ENCODE data around the gene ANKRD44.

The ANKRD44 gene

DNA sequence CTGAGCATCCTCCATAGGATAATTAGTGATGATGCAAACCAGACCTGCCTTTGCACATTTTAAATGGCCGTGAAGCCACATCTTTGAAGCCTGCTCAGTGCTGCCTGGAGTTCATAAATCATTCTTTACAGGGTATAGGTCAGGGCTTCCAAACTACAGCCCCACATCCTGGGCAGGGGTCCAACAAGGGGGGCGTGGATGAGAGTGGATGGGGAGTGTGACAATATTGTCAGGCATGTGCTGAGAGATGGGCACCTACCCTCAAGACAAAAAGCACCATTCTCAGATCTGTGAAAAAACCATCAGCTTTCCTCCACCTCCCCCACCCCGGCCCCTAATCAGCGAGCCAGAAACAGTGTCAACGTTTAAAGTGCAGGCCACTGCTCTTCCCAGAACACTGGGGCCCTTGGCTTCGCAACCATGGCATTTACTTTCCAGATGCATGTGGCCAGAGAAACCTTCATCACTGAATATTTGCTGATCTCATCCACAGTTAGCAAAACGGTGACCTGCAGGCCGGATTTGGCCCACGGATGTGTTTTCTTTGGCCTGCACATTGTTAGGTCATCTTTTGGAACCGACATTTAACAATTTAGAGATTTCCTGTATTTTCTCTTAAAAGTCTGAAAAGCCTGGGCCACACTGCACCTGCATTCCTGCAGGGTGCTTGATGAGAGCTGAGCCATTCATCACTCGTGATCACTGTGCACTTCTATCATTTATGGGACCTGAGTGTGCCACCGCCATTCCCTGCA lies 130.7 kb downstream of the ANKRD44 start:
- DNase-seq (ENCODE audit: low read depth), result peak; percentile 79

DNA sequence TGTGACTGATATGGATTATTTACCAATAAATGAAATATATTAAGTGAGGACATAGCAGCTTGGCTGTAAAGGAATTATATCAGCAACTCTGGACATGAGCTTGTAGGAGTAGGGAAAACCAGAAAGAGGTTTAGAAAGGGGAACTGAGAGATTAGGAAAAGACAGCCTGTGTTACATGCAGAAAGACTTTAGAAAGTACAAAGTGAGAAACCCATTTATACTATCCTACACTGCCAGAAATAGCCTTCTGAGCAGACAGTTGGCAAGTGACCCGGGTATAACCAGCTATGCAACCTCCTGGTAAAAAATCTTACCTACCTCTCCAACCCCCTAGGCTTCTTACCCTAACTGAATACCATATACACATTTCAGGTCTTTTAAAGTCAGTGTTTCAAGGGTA lies 134.1 kb downstream of the ANKRD44 start:
- DNase-seq (ENCODE audit: low read depth), result no peak

DNA sequence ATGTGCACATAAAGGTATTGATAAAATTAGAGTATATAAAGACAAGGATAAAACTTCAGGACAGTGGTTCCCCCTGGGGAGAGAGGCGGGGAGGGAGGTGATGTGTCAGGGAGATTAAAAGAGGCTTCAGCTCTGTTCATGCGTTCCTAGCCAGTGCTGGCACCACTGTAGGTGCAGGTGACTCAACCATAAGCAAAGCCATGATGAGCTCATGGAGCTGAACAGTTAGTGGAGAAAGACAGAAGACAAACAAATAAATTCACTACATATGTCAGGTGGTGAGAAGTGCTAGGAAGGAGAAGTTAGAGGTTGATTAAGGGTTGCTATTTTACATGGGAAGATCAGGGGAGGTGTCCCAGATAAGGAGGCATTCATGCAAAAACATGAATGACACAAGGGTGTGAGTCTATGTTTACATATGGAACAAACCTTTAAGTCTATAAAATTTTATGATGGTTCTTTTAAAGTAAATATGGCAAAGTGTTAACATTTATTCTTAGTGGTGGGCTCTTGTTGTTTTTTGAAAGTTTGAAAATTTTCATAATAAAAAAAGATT lies 136.0 kb downstream of the ANKRD44 start:
- DNase-seq (ENCODE audit: low read depth), result no peak

DNA sequence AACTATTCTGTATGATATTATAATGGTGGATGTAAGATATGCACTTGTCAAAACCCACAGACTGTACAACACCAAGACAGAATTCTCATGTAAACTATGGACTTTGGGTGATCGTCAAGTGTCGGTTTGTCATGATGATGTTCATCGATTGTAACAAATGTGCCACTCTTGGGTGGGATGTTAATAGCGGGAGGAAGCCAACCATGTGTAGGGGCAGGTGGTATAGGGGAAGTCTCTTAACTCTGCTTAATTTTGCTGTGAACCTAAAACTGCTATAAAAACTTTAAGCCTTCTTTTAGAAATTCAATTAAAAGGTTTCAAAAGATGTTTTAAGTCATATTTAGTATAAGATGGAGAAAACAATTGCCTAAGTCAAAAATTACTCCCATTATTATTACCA lies 139.0 kb downstream of the ANKRD44 start:
- no peak for DNase-seq (ENCODE audit: low read depth)

DNA sequence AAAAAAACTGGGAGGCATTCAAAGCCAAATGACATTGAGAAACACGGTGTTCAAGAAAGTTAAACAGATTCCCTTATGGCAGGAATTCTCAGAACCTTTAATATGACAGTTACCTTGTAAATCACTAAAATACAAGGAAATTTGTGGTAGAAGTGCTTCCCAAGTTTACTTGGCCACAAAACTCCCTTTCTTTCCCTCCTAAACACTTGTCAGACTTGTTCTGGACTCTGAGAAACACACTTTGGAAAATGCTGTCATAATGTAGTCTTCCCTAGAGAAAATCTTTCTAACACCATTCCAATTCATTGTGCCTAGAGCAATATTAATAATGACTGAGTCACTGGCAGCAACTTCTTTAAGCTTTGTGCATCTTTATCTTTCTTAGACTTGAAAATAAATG lies 140.4 kb downstream of the ANKRD44 start:
- DNase-seq (ENCODE audit: low read depth), result no peak

DNA sequence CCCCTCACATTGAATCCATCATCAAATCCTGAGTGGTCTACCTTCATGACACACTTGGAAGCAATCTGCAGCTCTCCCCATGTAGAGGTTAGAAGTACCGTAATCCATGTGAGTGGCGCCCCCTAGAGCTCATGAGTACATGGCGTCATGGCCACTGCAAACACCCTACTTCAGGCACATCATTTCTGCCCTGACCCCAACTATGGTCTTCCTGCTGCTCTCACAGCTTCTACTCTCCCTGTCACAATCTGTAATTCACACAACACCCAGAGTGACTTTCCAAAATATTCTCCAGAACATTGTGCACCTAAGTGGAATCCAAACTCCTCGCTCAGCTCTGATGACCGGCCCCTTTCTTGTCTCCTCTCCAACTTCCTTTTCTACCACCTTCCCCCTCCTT lies 141.9 kb downstream of the ANKRD44 start:
- peak; percentile 48 for DNase-seq (ENCODE audit: low read depth)

DNA sequence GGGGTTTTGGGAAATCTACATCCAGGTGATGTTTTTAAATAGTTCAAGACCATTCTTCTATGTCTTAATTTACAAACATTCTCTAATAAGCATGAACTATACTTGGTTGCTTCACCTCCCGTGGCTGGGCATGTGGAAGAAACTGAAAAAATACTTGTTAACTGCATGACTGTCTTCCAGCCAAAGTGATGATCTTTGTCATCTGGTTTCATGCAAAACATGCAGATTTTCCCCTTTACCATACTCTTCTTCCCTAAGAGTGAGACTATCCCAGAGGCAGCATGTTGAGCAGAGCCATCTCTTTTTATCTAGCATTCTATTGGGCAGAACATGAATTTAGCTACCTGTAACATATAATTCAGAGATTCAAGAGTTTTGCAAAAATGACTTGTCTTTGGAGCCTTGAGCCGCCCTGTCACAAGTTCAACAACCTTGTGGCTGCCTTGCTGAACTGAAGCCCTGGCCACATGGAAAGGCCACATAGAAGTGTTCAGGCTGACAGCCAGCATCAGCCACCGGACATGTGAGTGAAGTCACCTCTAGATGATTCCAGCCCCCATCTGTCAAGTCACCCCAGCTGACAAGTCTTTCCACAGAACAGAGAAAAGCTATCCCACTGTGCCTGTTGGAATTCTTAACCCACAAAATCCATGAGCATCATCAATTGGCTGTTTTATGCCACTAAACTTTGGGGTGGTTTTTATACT lies 142.8 kb downstream of the ANKRD44 start:
- DNase-seq (ENCODE audit: low read depth), result no peak

DNA sequence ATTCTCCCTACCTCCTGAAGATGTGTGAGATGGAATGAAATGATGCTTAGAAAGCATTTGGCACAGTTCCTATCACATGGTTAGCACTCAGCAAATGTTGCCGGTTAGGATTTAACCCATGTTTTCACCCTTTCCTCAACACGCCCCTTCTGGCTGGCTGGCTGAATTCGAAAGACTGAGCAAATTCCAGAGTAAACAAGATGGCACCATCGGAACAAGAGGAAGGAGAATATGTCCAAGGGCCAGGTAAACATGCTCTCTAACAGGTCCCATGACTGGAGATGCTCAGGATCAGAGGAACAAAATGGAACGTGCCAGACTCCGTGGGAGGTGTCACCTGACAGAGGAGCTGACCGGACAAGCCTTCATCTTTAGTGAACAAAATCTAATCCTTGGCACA lies 145.6 kb downstream of the ANKRD44 start:
- DNase-seq (ENCODE audit: low read depth), result no peak

DNA sequence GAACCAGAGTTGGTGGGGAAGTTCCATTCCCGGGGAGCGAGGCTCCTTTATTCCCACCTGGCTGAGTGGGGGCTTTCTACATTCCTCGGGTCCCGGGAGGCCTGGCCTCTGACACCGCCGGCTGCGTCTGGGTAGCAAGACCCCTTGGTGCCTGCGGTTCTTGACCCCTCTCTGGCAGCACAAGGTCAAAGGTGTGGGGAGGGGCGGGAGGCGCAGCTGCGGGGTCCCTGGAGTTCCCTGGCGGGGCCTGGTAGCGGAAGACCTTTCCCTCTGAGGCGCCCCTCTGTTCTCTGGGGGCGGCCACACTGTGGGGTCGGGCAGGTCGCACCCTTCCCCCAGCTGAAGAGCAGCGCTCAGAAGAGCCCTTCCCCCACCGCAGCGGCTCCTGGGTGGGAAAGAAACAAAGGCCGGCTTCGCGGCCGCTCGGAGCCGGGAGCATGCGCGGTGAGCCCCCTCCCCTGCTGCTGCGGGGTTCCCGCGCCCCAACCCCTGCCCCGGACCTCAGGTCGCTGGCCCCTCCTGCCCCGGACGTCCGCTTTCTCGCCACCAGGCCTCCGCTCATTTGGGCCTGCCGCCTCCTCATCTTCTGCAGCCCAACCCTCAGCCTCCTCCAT lies 146.3 kb downstream of the ANKRD44 start:
- no peak for DNase-seq (ENCODE audit: low read depth)

DNA sequence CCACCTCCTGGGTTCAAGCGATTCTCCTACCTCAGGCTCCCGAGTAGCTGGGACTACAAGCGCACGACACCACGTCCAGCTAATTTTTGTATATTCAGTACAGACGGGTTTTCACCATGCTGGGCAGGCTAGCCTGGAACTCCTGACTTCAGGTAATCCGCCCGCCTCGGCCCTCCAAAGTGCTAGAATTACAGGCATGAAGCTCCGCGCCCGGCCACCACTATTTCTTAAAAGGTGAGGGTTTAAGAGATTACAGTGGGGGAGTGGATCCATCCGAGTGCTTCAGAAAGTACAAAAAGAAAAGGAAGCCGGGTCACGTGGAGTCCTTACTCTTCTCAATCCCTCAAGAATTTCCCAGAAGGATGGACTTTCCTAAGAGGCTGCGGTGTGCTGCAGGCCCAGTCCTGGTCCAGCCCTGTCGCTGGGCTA lies 146.9 kb downstream of the ANKRD44 start:
- DNase-seq (ENCODE audit: low read depth), result no peak

DNA sequence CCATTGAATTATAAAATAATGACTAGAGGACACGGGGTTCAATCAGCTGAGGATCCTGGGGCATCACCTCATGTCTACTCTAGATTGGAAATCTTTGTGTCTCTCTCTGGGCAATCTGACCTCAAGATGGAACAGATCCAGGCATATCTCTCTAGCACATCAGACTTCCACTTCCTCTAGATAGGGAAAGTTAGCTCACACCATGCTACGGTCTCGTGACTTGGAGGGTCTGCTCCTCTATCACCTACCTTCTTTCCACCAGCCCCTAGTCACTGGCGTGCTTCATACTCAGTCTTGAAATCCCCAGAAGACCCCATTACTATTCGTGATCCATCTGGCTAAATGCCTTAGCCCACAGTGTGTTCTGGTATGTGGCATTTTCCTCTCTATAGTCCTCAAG lies 148.8 kb downstream of the ANKRD44 start:
- DNase-seq (ENCODE audit: low read depth), result no peak

DNA sequence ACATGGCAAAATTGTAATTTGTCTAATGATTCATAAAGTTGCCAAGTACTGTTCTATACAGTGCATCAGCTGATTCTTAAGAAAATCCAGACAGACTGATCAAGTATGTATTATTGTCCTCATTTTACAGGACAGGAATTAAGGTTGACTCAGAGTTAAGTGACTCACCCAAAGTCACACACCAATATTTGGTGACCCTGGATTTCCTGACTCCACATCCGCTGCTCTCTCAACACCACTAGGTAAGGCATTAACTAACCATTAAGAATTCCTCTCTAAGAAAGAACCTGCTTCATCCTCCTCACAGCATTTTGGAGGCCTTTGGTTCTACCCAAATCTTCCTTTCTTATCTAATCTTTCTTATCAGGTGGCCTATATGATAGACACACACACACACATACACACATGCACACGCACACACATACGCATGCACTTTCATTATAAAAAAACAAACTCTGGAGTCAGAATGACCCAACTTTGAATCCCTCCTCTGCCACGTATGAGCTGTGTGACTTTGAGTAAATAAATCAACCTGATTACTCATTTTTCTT lies 150.8 kb downstream of the ANKRD44 start:
- DNase-seq (ENCODE audit: low read depth), result peak; percentile 26

DNA sequence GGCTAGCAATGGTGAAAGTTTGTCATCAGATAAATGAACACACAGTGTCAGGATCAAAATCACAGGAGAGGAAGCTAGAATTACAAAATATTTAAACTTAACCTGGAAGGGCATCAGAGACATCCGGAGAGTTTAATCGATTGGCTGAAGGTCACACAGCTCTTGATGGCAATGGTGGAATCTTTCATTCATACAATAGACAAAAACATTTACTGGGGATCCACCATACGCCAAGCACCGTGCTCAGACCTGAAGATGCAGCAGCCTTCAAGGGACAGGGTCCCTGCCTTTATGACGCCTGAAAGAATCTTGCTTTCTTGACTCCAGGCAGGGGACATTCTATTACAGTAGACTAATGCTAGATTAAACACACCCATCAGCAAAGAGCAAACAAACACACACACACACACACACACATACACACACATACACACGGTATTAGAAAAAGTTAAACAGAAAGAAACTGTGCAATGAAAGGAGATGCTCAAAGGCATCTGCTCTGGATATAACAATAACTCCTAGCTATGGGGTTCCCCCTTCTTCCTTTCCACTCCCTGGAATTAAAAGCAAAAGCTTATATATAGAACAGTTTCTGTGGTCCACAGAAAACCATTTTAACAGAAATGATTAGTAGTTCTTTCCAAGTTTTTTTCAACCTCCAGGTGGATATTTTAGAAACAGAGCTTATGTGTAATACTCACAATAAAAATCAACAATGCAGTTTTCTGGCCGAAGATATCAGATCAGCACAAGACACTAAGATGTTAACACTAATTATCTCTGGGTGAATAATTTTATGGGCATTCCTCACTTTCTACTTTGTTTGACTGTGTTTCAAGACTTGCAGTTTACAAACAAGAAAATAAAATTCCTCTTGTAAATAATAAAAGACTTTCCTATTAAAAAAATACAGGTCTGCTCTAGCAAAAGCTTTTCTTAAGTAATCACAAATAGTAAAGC lies 151.7 kb downstream of the ANKRD44 start:
- DNase-seq (ENCODE audit: low read depth), result peak; percentile 16

DNA sequence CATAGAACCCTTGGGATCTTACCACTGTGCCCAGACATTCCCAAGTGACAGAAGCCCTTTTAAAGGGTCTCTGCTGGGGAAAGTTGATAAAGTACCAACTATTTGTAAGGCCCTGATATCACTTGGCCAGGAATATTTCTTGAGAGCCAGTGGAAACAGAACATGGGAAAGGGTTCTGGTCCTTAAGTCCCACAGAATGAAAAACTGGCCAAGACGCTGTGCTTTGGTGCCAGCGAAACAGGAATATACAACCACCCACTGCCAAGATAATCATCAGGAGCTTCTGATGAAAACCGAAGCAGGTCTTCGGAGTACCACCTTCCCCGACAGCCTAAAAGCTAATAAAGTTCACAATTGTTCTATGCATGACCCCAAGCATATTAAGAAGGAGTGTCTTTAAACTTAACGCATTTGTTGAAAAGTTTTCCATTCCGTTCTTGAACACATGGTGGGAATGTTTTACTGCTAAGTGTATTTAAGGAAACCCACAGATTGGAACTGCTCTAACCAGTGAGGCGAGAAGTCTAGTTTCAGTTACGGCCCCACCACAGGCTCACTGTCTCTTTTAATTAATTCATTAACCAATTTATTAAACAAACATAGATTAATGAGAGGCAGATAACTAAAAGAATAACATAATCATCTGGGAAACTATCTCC lies 152.6 kb downstream of the ANKRD44 start:
- no peak for DNase-seq (ENCODE audit: low read depth)

DNA sequence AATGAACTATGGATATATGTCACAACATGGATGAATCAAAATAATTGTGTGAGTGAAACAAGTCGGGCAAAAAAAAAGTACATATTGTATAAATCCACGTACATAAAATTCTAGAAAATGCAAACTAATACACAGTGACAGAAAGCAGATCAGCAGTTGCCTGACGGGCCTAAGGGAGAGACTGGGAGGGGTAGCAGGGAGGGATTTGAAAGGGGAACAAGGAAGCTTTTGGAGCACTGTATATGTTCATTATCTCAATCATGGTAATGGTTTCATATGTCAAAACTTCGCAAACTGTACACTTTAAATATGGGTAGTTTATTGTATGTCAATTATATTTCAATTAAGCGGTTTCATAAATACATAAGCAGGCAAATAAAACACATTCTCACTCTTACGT lies 153.8 kb downstream of the ANKRD44 start:
- no peak for DNase-seq (ENCODE audit: low read depth)

DNA sequence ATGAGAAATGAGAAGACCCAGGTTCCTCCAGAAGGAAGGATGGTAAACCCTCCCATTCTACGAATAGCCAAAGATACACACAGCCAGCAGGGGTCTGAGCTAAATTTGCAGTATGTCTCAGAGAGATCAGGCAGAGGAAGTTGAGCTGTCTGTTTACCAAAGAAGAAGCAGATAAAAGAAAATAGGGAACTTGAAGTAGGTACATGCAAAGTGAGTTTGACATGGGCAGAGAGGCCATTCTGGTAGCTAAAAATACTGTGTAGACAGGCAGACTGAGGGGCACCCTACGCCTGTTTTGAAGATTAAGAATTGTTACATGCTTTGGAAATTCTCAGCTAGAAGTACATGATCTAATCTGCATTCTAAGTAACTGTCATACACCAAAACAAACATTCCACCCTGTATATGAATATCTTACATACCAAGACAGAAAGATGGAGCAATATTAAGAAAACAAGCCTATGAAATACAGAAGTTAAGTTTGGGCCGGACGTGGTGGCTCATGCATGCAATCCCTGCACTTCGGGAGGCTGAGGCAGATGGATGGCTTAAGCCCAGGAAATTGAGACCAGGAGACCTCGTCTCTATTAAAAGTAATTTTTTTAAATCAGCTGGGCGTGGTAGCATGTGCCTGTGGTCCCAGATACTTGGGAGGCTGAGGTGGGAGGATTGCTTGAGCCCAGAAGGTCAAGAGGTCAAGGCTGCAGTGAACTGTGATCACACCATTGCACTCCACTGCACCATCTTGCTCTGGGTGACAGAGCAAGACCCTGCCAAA lies 157.9 kb downstream of the ANKRD44 start:
- peak; percentile 78 for DNase-seq (ENCODE audit: low read depth)

DNA sequence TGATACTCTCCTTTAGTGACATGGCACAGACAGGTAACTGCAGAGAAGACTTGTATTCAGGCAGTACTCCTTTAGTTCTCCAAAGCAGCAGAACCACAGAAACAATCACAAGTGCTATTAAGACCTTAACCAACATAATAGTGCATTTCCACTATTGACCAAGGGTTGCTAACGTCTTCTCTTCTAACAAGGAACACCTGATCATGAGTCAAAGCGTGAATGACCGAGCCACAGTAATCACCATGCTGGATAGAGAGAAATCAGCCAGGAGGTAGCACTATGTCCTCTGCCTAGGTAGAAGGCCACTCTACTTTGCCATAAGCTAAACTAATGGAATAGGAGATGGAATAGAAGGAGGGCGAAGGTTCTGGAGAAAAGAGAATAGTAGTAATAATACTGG lies 161.0 kb downstream of the ANKRD44 start:
- no peak for DNase-seq (ENCODE audit: low read depth)

DNA sequence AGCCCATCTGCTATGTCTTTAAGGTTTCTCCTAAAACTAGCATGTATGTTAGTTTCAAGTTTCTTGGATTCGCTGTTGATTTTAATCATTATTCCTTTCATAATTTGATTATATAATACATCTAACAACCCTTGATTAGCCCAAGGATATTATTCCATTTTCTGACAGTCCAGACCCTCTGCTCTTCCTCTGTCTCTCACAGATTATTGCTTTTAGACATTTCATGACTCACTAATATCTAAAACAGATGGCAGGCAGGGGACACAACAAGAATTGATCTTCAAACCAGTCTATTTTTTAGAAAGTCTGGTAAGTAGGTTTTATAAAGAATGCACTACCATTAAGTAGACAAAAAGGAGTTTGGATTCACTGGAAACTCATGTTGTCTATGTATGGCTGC lies 162.2 kb downstream of the ANKRD44 start:
- DNase-seq (ENCODE audit: low read depth), result no peak

DNA sequence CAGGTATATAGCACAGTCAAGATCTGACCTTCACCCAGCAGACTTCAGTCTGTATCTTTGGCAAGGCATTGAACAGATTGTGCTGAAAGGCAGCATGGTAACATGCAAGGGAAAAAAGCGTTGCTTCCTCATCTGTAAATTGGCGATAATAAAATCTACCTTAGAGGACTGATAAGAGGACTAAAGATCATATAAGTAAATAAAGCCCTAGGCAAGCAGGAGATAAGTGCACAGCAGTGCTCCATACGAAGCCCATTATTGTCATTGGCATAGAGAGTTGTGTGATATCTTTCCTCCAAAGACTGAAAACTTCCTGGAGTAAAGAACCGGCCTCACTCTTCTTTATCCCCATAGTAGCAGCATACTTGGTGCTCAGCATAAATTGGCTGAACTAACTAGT lies 162.6 kb downstream of the ANKRD44 start:
- DNase-seq (ENCODE audit: low read depth), result no peak

DNA sequence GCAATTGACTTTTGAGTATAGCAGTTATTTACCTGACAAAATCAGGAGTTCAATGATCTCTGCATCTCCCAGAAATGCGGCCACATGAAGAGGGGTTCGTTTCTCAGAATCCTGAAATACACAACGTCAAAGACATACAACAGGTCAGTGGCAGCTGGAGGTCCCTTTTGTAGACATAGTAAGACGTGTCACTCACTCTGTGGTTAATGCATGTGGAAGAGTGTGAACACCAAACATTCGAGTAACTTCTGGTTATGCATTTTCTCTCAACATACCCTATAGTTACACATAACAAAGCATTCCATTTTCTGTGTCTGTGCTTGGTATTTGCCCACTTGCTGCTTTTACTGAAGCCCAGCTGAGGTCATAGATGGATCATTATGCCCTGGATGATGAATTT lies 163.6 kb downstream of the ANKRD44 start:
- DNase-seq (ENCODE audit: low read depth), result no peak
